Fibroblast of villous mesenchyme (primary cell): ENCODE measurements around the gene ACAP3. TPM values are rescaled to one million over a fixed set of nuclear protein-coding genes. Genes with fewer than 3 reads are reported as not detected.

Experiments
- DNase-seq: peaks from one replicate; pipeline ENCODE4 v3.0.0-alpha.2; 2010; ENCODE audit warnings: low read depth
- H3K4me3 ChIP-seq: 2 replicates; pipeline ENCODE4 v1.5.1; 2011; ENCODE audit warnings: low read depth, mild to moderate bottlenecking, low read length
- CTCF ChIP-seq: IDR thresholded peaks from 2 replicates; pipeline ENCODE4 v1.5.1; 2012; ENCODE audit warnings: low read depth, mild to moderate bottlenecking, low read length; ENCODE audit not compliant: insufficient read depth
- total RNA-seq: library from RNA; depleted of rRNA; stranded (reverse); fragments of >200 nt; gene quantifications from 2 replicates; pipeline ENCODE4 v1.2.3, GENCODE V29; 2012

The ACAP3 gene
- total RNA-seq, 1 donor = 43.2 TPM

- no peak for TF ChIP-seq CTCF
- H3K4me3 ChIP-seq = no peak overlapping the region
- DNase-seq = no peak
Measured at GRCh38 chr1:1298861-1299685, 8.7 kb downstream of the ACAP3 start.

- DNase-seq = no peak
- TF ChIP-seq CTCF = no peak
- no peak overlapping the region for H3K4me3 ChIP-seq
Measured at GRCh38 chr1:1297802-1298424, 9.8 kb downstream of the ACAP3 start.

- TF ChIP-seq CTCF = no peak
- no peak for DNase-seq
- no peak overlapping the region for H3K4me3 ChIP-seq
Measured at GRCh38 chr1:1296070-1297061, 11.4 kb downstream of the ACAP3 start.

GRCh38 chr1:1295154-1295923 is 12.4 kb downstream of the ACAP3 start:
- DNase-seq = no peak
- no peak overlapping the region for H3K4me3 ChIP-seq
- no peak for TF ChIP-seq CTCF

- TF ChIP-seq CTCF = no peak
- DNase-seq = no peak
- no peak overlapping the region for H3K4me3 ChIP-seq
Measured at GRCh38 chr1:1294250-1294890, 13.4 kb downstream of the ACAP3 start.
